Measurements from ENCODE around the gene PPARD.
"Not testable (repeated sequence)": the region's sequence is repeated elsewhere in the genome, so short reads cannot be mapped to it uniquely, and the experiment has no call there.

The PPARD gene

GRCh38 chr6:35427851-35428321, 85.5 kb downstream of the PPARD start:
- H3K27ac ChIP-seq, result no peak overlapping the region

DNA sequence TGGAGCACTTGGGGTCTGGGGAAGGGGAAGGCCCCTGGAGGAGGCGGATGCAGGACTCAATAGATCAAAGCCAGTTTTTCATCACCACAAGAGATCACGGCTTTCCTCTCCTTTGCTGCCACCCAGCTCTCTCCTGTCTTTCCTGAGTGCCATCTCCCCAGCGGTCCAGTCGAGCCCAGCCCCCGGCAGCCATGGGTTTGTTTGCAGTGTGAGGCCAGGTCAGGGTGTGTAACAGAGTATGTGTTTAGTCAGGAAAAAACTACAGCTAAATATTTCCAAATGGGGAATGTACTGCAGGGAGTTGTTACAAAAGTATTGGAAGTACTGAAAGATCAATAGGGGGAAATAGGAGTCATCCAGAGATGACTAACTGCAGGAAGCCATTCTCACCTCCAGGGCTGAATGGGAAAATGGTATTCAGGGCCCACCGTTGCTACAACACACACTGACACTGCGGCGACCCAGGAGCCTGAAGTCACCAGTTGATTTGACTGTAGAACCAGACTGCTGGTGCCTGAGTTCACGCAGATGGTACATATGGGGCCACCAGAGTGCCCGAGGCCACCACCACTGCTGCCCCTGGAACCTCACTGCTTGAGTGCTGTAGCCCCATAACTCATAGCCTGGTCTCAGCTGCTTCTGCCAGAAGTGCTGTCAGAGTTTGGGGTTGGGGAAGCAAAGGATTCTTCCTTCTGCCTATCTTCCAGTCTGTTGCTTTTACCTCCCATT, 86.2 kb downstream of the PPARD start:
- DNase-seq (ENCODE audit: low read depth, low spot score), result no peak
- Histone ChIP-seq H3K9ac (ENCODE audit: insufficient read length) (no peak overlapping the region), H3K9me3 (ENCODE audit: low read depth, low read length) (peaks cover 4% of the 10 kb centered on the region; the same call in 1 of the 2 replicates), H3K36me3 (ENCODE audit: insufficient read depth, low read length) (no peaks in the 10 kb centered on the region), H3K27ac (no peak overlapping the region), H3K4me3 (no peak overlapping the region)
- TF ChIP-seq EZH2 (IDR thresholded peaks at IDR 0.05) (no peak), FOXP2 (optimal IDR thresholded peaks at IDR 0.05; ENCODE audit: control extremely low read depth, extremely low read length, insufficient read depth) (no peak), POLR2AphosphoS5 (IDR thresholded peaks at IDR 0.05; ENCODE audit: borderline replicate concordance, low read depth, low read length) (no peak)

More at GRCh38 chr6:35427851-35428321, 85.5 kb downstream of the PPARD start:
- Histone ChIP-seq H3K36me3 (ENCODE audit: insufficient read depth, low read length) (no peaks in the 10 kb centered on the region), H3K4me3 (no peak overlapping the region), H3K9me3 (ENCODE audit: low read depth, low read length) (peaks cover 4% of the 10 kb centered on the region; the same call in 1 of the 2 replicates), H3K9ac (ENCODE audit: insufficient read length) (no peak overlapping the region)
- TF ChIP-seq FOXP2 (optimal IDR thresholded peaks at IDR 0.05; ENCODE audit: control extremely low read depth, extremely low read length, insufficient read depth) (no peak), EZH2 (IDR thresholded peaks at IDR 0.05) (no peak), POLR2AphosphoS5 (IDR thresholded peaks at IDR 0.05; ENCODE audit: borderline replicate concordance, low read depth, low read length) (no peak)
- no peak for DNase-seq (ENCODE audit: low read depth, low spot score)

DNA sequence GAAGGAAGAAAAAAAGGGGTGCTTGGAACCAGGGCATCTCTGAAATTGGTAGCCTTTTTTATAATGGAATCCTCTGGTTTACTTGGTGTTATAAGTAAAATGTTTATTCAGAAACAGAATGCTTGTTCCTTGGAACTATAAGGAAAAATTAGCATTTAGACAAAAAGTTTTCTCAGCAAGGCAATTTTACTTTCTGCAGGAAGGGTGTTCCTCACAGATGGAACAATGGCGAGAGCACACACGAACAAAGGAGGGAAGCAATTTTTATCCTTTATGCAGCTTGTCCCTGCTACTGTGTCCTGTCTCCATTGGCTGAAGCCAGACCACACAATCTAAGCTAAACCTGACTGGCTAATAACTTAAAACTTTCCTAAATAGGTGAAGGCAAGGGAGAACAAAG, 87.1 kb downstream of the PPARD start:
- no peak for DNase-seq (ENCODE audit: low read depth, low spot score)
- no peak overlapping the region for H3K4me3 ChIP-seq
- no peak overlapping the region for H3K27ac ChIP-seq
- TF ChIP-seq POLR2AphosphoS5 (IDR thresholded peaks at IDR 0.05; ENCODE audit: borderline replicate concordance, low read depth, low read length) (no peak), EZH2 (IDR thresholded peaks at IDR 0.05) (no peak), FOXP2 (optimal IDR thresholded peaks at IDR 0.05; ENCODE audit: control extremely low read depth, extremely low read length, insufficient read depth) (no peak)
- no peaks in the 10 kb centered on the region for H3K36me3 ChIP-seq (ENCODE audit: insufficient read depth, low read length)
- H3K9ac ChIP-seq (ENCODE audit: insufficient read length), result no peak overlapping the region
- peaks cover 4% of the 10 kb centered on the region; the same call in 1 of the 2 replicates for H3K9me3 ChIP-seq (ENCODE audit: low read depth, low read length)

- Histone ChIP-seq H3K9ac (ENCODE audit: insufficient read length) (no peak overlapping the region), H3K4me3 (no peak overlapping the region), H3K36me3 (ENCODE audit: insufficient read depth, low read length) (no peaks in the 10 kb centered on the region), H3K27ac (no peak overlapping the region), H3K9me3 (ENCODE audit: low read depth, low read length) (peaks cover 4% of the 10 kb centered on the region; the same call in 1 of the 2 replicates)
- DNase-seq (ENCODE audit: low read depth, low spot score), result no peak
- no peak for TF ChIP-seq POLR2AphosphoS5 (IDR thresholded peaks at IDR 0.05; ENCODE audit: borderline replicate concordance, low read depth, low read length)
- TF ChIP-seq FOXP2 (optimal IDR thresholded peaks at IDR 0.05; ENCODE audit: control extremely low read depth, extremely low read length, insufficient read depth), result no peak
- no peak for TF ChIP-seq EZH2 (IDR thresholded peaks at IDR 0.05)
These were observed 89.9 kb downstream of the PPARD start for GRCh38 chr6:35432291-35432690.

DNA sequence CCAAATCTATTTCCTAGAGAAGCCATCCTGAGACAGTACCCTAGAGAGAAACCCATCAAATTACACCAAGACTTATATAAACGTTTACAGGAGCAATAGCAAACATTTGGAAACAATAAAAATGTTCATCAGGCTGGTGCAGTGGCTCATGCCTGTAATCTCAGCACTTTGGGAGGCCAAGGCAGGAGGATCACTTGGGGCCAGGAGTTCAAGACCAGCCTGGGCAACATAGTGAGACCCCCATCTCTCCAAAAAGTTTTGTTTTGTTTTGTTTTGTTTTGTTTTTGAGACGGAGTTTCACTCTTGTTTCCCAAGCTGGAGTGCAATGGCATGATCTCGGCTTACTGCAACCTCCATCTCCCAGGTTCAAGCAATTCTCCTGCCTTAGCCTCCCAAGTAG, 90.3 kb downstream of the PPARD start:
- not testable (repeated sequence) for DNase-seq (ENCODE audit: low read depth, low spot score); H3K27ac ChIP-seq; H3K4me3 ChIP-seq; H3K9ac ChIP-seq (ENCODE audit: insufficient read length); H3K36me3 ChIP-seq (ENCODE audit: insufficient read depth, low read length); H3K9me3 ChIP-seq (ENCODE audit: low read depth, low read length)

DNA sequence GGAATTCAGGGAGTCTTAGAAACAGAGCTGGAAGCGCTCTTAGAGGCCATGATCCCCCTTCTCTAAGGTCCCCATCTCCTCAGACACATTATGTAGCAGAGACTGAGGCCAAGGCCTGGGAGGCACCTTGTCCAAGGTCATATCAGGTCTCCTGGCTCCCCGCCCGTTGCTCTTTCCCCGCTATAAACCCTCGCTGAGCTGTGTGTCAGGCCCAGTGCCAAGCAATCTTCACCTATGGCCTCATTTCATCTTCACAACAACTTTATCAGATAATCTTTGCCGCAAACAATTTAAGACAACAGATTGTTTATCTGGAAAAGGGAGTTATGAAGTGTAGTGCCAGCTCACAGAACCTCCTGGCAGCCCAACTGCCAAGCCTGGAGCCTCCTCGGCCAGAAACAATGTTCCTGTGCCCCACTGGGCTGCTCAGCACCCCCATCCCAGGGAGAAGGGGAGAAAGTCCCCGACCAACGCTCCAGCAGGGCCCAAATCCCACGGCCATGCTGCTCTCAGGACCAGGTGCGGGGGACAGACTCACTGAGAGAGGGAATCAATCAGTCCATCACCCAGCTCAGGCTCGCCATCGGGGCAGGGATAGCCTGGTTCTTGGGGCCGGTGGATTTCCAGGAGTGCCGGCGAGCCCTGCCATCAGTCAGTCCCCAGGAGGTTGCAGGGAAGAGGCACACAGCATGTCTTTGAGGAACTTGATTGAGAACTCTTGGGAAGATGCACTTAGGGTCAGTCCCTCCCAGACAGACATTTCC, 92.9 kb downstream of the PPARD start:
- H3K4me3 ChIP-seq, result no peak overlapping the region
- no peak for DNase-seq (ENCODE audit: low read depth, low spot score)
- no peak overlapping the region for H3K27ac ChIP-seq
- no peak overlapping the region for H3K9ac ChIP-seq (ENCODE audit: insufficient read length)
- H3K9me3 ChIP-seq (ENCODE audit: low read depth, low read length), result no peaks in the 10 kb centered on the region
- TF ChIP-seq FOXP2 (optimal IDR thresholded peaks at IDR 0.05; ENCODE audit: control extremely low read depth, extremely low read length, insufficient read depth) (no peak), POLR2AphosphoS5 (IDR thresholded peaks at IDR 0.05; ENCODE audit: borderline replicate concordance, low read depth, low read length) (no peak), EZH2 (IDR thresholded peaks at IDR 0.05) (no peak)
- H3K36me3 ChIP-seq (ENCODE audit: insufficient read depth, low read length), result no peaks in the 10 kb centered on the region

- Histone ChIP-seq H3K27ac (no peak overlapping the region), H3K4me3 (no peak overlapping the region), H3K36me3 (ENCODE audit: insufficient read depth, low read length) (no peaks in the 10 kb centered on the region), H3K9ac (ENCODE audit: insufficient read length) (no peak overlapping the region), H3K9me3 (ENCODE audit: low read depth, low read length) (no peaks in the 10 kb centered on the region)
- TF ChIP-seq EZH2 (IDR thresholded peaks at IDR 0.05), result no peak
- no peak for TF ChIP-seq FOXP2 (optimal IDR thresholded peaks at IDR 0.05; ENCODE audit: control extremely low read depth, extremely low read length, insufficient read depth)
- no peak for DNase-seq (ENCODE audit: low read depth, low spot score)
These were observed 93.9 kb downstream of the PPARD start for GRCh38 chr6:35436071-35436857.

DNA sequence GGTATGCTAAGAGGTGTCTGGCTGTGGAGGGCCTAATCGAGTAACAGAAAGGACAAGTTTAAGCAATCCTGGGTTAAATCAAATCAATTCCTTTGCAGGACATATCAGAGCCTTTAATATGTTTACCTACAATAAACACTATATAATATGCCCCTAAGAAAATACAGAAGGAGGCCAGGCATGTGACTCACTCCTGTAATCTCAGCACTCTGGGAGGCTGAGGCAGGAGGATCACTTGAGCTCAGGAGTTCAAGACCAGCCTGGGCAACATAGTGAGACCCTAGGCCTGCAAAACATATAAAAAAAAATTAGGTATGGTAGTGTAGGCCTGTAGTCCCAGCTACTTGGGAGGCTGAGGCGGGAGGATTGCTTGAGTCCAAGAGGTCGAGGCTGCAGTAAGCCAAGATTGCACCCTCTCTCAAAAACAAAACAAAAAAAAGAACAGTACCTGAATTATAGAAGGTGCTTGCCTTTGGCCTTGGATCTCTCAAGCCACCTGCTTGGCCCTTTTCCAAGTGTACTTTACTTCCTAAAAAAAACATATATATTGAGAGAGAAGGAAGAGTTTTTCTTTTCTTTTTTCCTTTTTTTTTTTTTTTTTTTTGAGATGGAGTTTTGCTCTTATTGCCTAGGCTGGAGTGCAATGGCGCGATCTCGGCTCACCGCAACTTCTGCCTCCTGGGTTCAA, 96.2 kb downstream of the PPARD start:
- H3K36me3 ChIP-seq (ENCODE audit: insufficient read depth, low read length); DNase-seq (ENCODE audit: low read depth, low spot score); H3K9me3 ChIP-seq (ENCODE audit: low read depth, low read length); H3K27ac ChIP-seq; H3K9ac ChIP-seq (ENCODE audit: insufficient read length); H3K4me3 ChIP-seq: not testable (repeated sequence)
